ENCODE data around the gene DNMT3A.

DNMT3A gene

DNA sequence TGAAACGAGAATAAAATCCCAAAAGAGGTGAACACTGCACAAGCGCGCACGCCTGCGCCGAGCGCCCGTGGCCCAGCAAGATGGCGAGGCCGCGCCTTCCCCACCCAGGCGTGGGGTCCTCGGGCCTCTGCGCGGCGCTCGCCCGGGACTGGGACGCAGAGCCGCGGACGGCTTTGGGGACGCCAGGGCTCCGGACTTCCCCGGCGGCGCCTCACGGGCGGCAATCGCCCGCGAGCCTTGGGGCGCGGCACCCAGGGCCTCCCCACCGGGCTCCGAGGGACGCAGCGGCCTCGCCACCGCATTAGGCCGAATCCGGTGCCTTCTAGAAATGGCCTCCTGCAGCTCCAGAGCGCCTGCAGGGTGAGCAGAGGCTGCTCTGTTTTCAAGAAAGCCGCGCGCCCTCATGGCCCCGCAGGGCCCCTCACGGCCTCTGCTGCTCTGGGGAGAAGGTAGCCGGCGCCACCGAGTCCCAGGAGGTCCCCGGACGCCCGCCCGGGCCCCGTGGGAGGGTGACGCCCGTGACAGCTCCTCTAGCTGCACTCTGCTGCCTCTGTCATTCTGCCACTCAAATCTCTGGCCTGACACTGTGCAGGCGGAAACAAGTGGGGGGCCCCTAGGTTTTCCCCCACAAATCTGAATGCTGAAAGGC lies 137.4 kb downstream of the DNMT3A start:
- peaks cover 0 to 24% (median 0%) of the 10 kb centered on the region in 3 experiments for H3K27me3 ChIP-seq (ENCODE audit: control insufficient read depth in 3 of 3, insufficient read depth in 3 of 3, low read depth in 1 of 3, low read length in 3 of 3)
- peak overlapping the region; percentile 47 for H2BK5ac ChIP-seq (ENCODE audit: low read length)
- H3K4ac ChIP-seq (ENCODE audit: low read length): peak overlapping the region; percentile 57
- H3K4me3 ChIP-seq (ENCODE audit: low read length in 2 of 2): no peak overlapping the region
- H3K79me1 ChIP-seq (ENCODE audit: low read depth, low read length): no peaks in the 10 kb centered on the region
- no peak overlapping the region for H3K4me2 ChIP-seq (ENCODE audit: insufficient read depth, low read length, poor library complexity, severe bottlenecking)
- peak overlapping the region; percentile 63 for H2BK12ac ChIP-seq (ENCODE audit: low read length)
- H3K4me1 ChIP-seq (ENCODE audit: control insufficient read depth in 2 of 2, insufficient read depth in 1 of 2, low read depth in 1 of 2, low read length in 2 of 2): peaks cover 0 to under 1% of the 10 kb centered on the region in 2 donors
- H2AFZ ChIP-seq (ENCODE audit: low read length): no peak overlapping the region
- no peak overlapping the region for H2AK5ac ChIP-seq (ENCODE audit: low read depth, low read length)
- H4K8ac ChIP-seq (ENCODE audit: low read depth, low read length): peak overlapping the region; percentile 77
- no peak overlapping the region for H3K23ac ChIP-seq (ENCODE audit: low read depth, low read length, poor library complexity)
- H2BK120ac ChIP-seq (ENCODE audit: low read depth, low read length): peak overlapping the region; percentile 87
- DNase-seq (ENCODE audit: low spot score): no peak
- H3K14ac ChIP-seq (ENCODE audit: low read length): no peak overlapping the region
- H3K36me3 ChIP-seq (replicated peaks in 1 of 2; ENCODE audit: control insufficient read depth in 2 of 2, insufficient read depth in 2 of 2, low read length in 2 of 2): no peaks in the 10 kb centered on the region
- H2BK15ac ChIP-seq (ENCODE audit: low read length): peak overlapping the region; percentile 56
- no peaks in the 10 kb centered on the region for H3K9me3 ChIP-seq (replicated peaks in 1 of 2; ENCODE audit: control insufficient read depth in 2 of 2, insufficient read depth in 1 of 2, low read depth in 1 of 2, low read length in 2 of 2)
- H3K18ac ChIP-seq (ENCODE audit: low read length): peak overlapping the region; percentile 84
- H3K27ac ChIP-seq (replicated peaks; ENCODE audit: low read length): no peak overlapping the region
- no peak overlapping the region for H3K9ac ChIP-seq (ENCODE audit: low read depth, low read length, poor library complexity)
- H4K91ac ChIP-seq (ENCODE audit: low read depth, low read length, poor library complexity): no peak overlapping the region
- WGBS, 2 donors (ENCODE audit: extremely low coverage in 2 of 2, insufficient read length in 2 of 2, insufficient replicate concordance in 1 of 2): no CpG with 5 or more reads among the region's 59 CpGs

GRCh38 chr2:25202275-25202674 lies 139.4 kb downstream of the DNMT3A start:
- peak overlapping the region; percentile 47 for H2AK5ac ChIP-seq (ENCODE audit: low read depth, low read length)
- H3K23ac ChIP-seq (ENCODE audit: low read depth, low read length, poor library complexity): no peak overlapping the region
- H3K9me3 ChIP-seq (replicated peaks in 1 of 2; ENCODE audit: control insufficient read depth in 2 of 2, insufficient read depth in 1 of 2, low read depth in 1 of 2, low read length in 2 of 2): no peaks in the 10 kb centered on the region
- no peak overlapping the region for H2AFZ ChIP-seq (ENCODE audit: low read length)
- no peak overlapping the region for H4K8ac ChIP-seq (ENCODE audit: low read depth, low read length)
- no peak overlapping the region for H3K14ac ChIP-seq (ENCODE audit: low read length)
- H3K9ac ChIP-seq (ENCODE audit: low read depth, low read length, poor library complexity): no peak overlapping the region
- H3K4ac ChIP-seq (ENCODE audit: low read length): no peak overlapping the region
- peak overlapping the region; percentile 93 for H2BK15ac ChIP-seq (ENCODE audit: low read length)
- peak overlapping the region; percentile 27 for H3K18ac ChIP-seq (ENCODE audit: low read length)
- H3K4me3 ChIP-seq (ENCODE audit: low read length in 2 of 2): no peak overlapping the region
- DNase-seq (ENCODE audit: low spot score): no peak
- H2BK12ac ChIP-seq (ENCODE audit: low read length): no peak overlapping the region
- H3K4me1 ChIP-seq (ENCODE audit: control insufficient read depth in 2 of 2, insufficient read depth in 1 of 2, low read depth in 1 of 2, low read length in 2 of 2): peaks cover 4 to 8% of the 10 kb centered on the region in 2 donors
- H3K36me3 ChIP-seq (replicated peaks in 1 of 2; ENCODE audit: control insufficient read depth in 2 of 2, insufficient read depth in 2 of 2, low read length in 2 of 2): no peaks in the 10 kb centered on the region
- H3K27me3 ChIP-seq (ENCODE audit: control insufficient read depth in 3 of 3, insufficient read depth in 3 of 3, low read depth in 1 of 3, low read length in 3 of 3): peaks cover 0 to 43% (median 0%) of the 10 kb centered on the region in 3 experiments
- WGBS, 2 donors (ENCODE audit: extremely low coverage in 2 of 2, insufficient read length in 2 of 2, insufficient replicate concordance in 1 of 2): no CpG with 5 or more reads among the region's 11 CpGs
- H3K79me1 ChIP-seq (ENCODE audit: low read depth, low read length): no peaks in the 10 kb centered on the region
- H4K91ac ChIP-seq (ENCODE audit: low read depth, low read length, poor library complexity): no peak overlapping the region
- H2BK120ac ChIP-seq (ENCODE audit: low read depth, low read length): no peak overlapping the region
- H3K27ac ChIP-seq (replicated peaks; ENCODE audit: low read length): no peak overlapping the region
- peak overlapping the region; percentile 10 for H2BK5ac ChIP-seq (ENCODE audit: low read length)
- no peak overlapping the region for H3K4me2 ChIP-seq (ENCODE audit: insufficient read depth, low read length, poor library complexity, severe bottlenecking)

DNA sequence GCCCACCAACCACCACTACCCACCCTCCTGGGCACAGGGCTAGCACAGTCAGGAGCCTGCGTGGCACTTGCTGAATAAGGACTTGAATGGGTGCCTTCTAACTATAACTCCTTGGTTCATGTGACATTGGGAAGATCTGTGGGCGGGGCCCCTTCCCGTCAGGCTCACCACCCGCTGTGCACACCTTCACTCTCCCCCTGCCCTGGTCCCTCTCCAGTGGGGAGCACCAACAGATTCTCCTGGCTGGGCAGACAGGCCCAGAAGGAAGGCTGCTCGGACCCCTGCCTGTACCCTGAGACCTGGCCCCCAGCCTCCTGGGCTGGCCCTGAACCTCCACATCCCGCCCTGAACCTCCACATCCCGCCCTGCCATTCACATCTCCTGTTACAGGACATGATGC lies 139.9 kb downstream of the DNMT3A start:
- WGBS, 2 donors (ENCODE audit: extremely low coverage in 2 of 2, insufficient read length in 2 of 2, insufficient replicate concordance in 1 of 2): no CpG with 5 or more reads among the region's 7 CpGs
- H4K8ac ChIP-seq (ENCODE audit: low read depth, low read length): no peak overlapping the region

GRCh38 chr2:25201265-25201664 lies 140.5 kb downstream of the DNMT3A start:
- Histone ChIP-seq H2BK120ac (ENCODE audit: low read depth, low read length) (no peak overlapping the region), H3K79me1 (ENCODE audit: low read depth, low read length) (no peaks in the 10 kb centered on the region), H3K36me3 (replicated peaks in 1 of 2; ENCODE audit: control insufficient read depth in 2 of 2, insufficient read depth in 2 of 2, low read length in 2 of 2) (no peaks in the 10 kb centered on the region), H3K4me1 (ENCODE audit: control insufficient read depth in 2 of 2, insufficient read depth in 1 of 2, low read depth in 1 of 2, low read length in 2 of 2) (peaks cover 4 to 8% of the 10 kb centered on the region in 2 donors), H3K9me3 (replicated peaks in 1 of 2; ENCODE audit: control insufficient read depth in 2 of 2, insufficient read depth in 1 of 2, low read depth in 1 of 2, low read length in 2 of 2) (no peaks in the 10 kb centered on the region), H3K4me2 (ENCODE audit: insufficient read depth, low read length, poor library complexity, severe bottlenecking) (no peak overlapping the region), H3K4me3 (ENCODE audit: low read length in 2 of 2) (no peak overlapping the region), H2AFZ (ENCODE audit: low read length) (no peak overlapping the region), H3K27ac (replicated peaks; ENCODE audit: low read length) (no peak overlapping the region), H2BK12ac (ENCODE audit: low read length) (no peak overlapping the region), H3K18ac (ENCODE audit: low read length) (no peak overlapping the region), H4K91ac (ENCODE audit: low read depth, low read length, poor library complexity) (no peak overlapping the region), H2BK15ac (ENCODE audit: low read length) (peak overlapping the region; percentile 93), H3K27me3 (ENCODE audit: control insufficient read depth in 3 of 3, insufficient read depth in 3 of 3, low read depth in 1 of 3, low read length in 3 of 3) (peaks cover 0 to 43% (median 0%) of the 10 kb centered on the region in 3 experiments), H3K4ac (ENCODE audit: low read length) (no peak overlapping the region), H3K14ac (ENCODE audit: low read length) (no peak overlapping the region), H2BK5ac (ENCODE audit: low read length) (peak overlapping the region; percentile 10), H4K8ac (ENCODE audit: low read depth, low read length) (no peak overlapping the region), H3K23ac (ENCODE audit: low read depth, low read length, poor library complexity) (peak overlapping the region; percentile 83), H2AK5ac (ENCODE audit: low read depth, low read length) (no peak overlapping the region), H3K9ac (ENCODE audit: low read depth, low read length, poor library complexity) (no peak overlapping the region)
- WGBS, 2 donors (ENCODE audit: extremely low coverage in 2 of 2, insufficient read length in 2 of 2, insufficient replicate concordance in 1 of 2): no CpG with 5 or more reads among the region's 6 CpGs
- no peak for DNase-seq (ENCODE audit: low spot score)

More for the DNA sequence above, 139.9 kb downstream of the DNMT3A start:
- peak overlapping the region; percentile 93 for H2BK15ac ChIP-seq (ENCODE audit: low read length)
- no peak overlapping the region for H3K9ac ChIP-seq (ENCODE audit: low read depth, low read length, poor library complexity)
- H3K4me2 ChIP-seq (ENCODE audit: insufficient read depth, low read length, poor library complexity, severe bottlenecking): no peak overlapping the region
- H3K27me3 ChIP-seq (ENCODE audit: control insufficient read depth in 3 of 3, insufficient read depth in 3 of 3, low read depth in 1 of 3, low read length in 3 of 3): peaks cover 0 to 43% (median 0%) of the 10 kb centered on the region in 3 experiments
- H2AFZ ChIP-seq (ENCODE audit: low read length): no peak overlapping the region
- no peak overlapping the region for H3K27ac ChIP-seq (replicated peaks; ENCODE audit: low read length)
- no peak overlapping the region for H4K91ac ChIP-seq (ENCODE audit: low read depth, low read length, poor library complexity)
- no peak overlapping the region for H2BK120ac ChIP-seq (ENCODE audit: low read depth, low read length)
- H3K79me1 ChIP-seq (ENCODE audit: low read depth, low read length): no peaks in the 10 kb centered on the region
- peaks cover 4 to 8% of the 10 kb centered on the region in 2 donors for H3K4me1 ChIP-seq (ENCODE audit: control insufficient read depth in 2 of 2, insufficient read depth in 1 of 2, low read depth in 1 of 2, low read length in 2 of 2)
- peak overlapping the region; percentile 11 for H3K18ac ChIP-seq (ENCODE audit: low read length)
- no peak overlapping the region for H3K4ac ChIP-seq (ENCODE audit: low read length)
- H3K23ac ChIP-seq (ENCODE audit: low read depth, low read length, poor library complexity): peak overlapping the region; percentile 83
- H2BK5ac ChIP-seq (ENCODE audit: low read length): peak overlapping the region; percentile 10
- peak overlapping the region; percentile 47 for H2AK5ac ChIP-seq (ENCODE audit: low read depth, low read length)
- no peak for DNase-seq (ENCODE audit: low spot score)
- no peaks in the 10 kb centered on the region for H3K36me3 ChIP-seq (replicated peaks in 1 of 2; ENCODE audit: control insufficient read depth in 2 of 2, insufficient read depth in 2 of 2, low read length in 2 of 2)
- no peaks in the 10 kb centered on the region for H3K9me3 ChIP-seq (replicated peaks in 1 of 2; ENCODE audit: control insufficient read depth in 2 of 2, insufficient read depth in 1 of 2, low read depth in 1 of 2, low read length in 2 of 2)
- H3K14ac ChIP-seq (ENCODE audit: low read length): no peak overlapping the region
- no peak overlapping the region for H3K4me3 ChIP-seq (ENCODE audit: low read length in 2 of 2)
- no peak overlapping the region for H2BK12ac ChIP-seq (ENCODE audit: low read length)

Data from neuronal stem cell (in vitro differentiated cells).